Psoas muscle (tissue), 8 donors: ENCODE results near the gene PHF12. TPM values are rescaled to one million over a fixed set of nuclear protein-coding genes. Genes with fewer than 3 reads are reported as not detected.

Source experiments
- ATAC-seq, 4 donors: fragments of 200-7000 bp; cut with Tn5 transposase; one replicate each; pipeline ENCODE4 v1.9.1; 2020; ENCODE audit warnings: moderate library complexity in 3 of 4, mild to moderate bottlenecking in 2 of 4
- DNase-seq, 2 donors: peaks; one replicate each; pipeline ENCODE4 v3.0.0-alpha.2; 2020
- H3K27ac ChIP-seq: fragments of 200-600 bp; one replicate; pipeline ENCODE4 v1.8.0; 2022
- H3K27me3 ChIP-seq, 3 donors: fragments of 200-600 bp in 1 of 3; one replicate each; pipeline versions ENCODE4 v1.6.1 to v1.8.0; 2013 to 2022; ENCODE audit warnings: low read length in 2 of 3, mild to moderate bottlenecking in 2 of 3, moderate library complexity in 1 of 3; ENCODE audit not compliant: insufficient read depth in 3 of 3
- H3K36me3 ChIP-seq, 2 donors: fragments of 200-600 bp in 1 of 2; one replicate each; pipeline versions ENCODE4 v1.6.1 to v1.8.0; 2013 to 2022; ENCODE audit warnings: low read depth in 1 of 2, mild to moderate bottlenecking in 1 of 2, moderate library complexity in 1 of 2; ENCODE audit not compliant: insufficient read depth in 1 of 2
- H3K4me1 ChIP-seq: fragments of 200-600 bp; one replicate; pipeline ENCODE4 v1.8.0; 2022
- H3K4me3 ChIP-seq: fragments of 200-600 bp; one replicate; pipeline ENCODE4 v1.8.0; 2022; ENCODE audit warnings: mild to moderate bottlenecking
- H3K9me3 ChIP-seq: fragments of 200-600 bp; one replicate; pipeline ENCODE4 v1.8.0; 2022
- CTCF ChIP-seq: fragments of 200-600 bp; IDR thresholded peaks from one replicate; pipeline ENCODE4 v1.8.0; 2022; ENCODE audit warnings: antibody characterized with exemption
- WGBS, 3 donors: extraction: QIAGEN DNeasy Blood & Tissue Kit; methylation state at CpG; one replicate each; pipeline versions ENCODE4 v1.1.6 to v1.1.7; 2013; 5-methylcytosine and 5-hydroxymethylcytosine counted together
- intact Hi-C, 2 donors: fragments of 100-400 bp; cut with DNase I; formaldehyde crosslinking; loops; one replicate each; pipeline versions ENCODE4 v1.11.0 to v1.14.2; 2022
- polyA plus RNA-seq, 3 donors: library from polyadenylated mRNA; stranded (reverse); fragments of 200-250 nt; gene quantifications; one replicate each; pipeline ENCODE4 v1.2.3, GENCODE V29; 2013
- total RNA-seq, 4 donors: library from RNA; stranded (reverse); fragmentation: NEBNext Ultra II Directional in 2 of 4; extraction: Animal tissue kit (Norgen Biotek cat#: 25700) in 2 of 4; gene quantifications; one replicate each; pipeline versions ENCODE4 v1.2.1 to v1.2.4, GENCODE V29; 2021 to 2023
- donor health status: healthy with polysubstance abuse.
- donor health status: DM: no; HTN: no; CAD: no; lungs with moderate emphysema.
- donor health status: Bipolar disorder and iron deficiency.
- donor health status: healthy.
- donor health status: DM: yes; HTN: yes; CAD: no.
- donor health status: DM: no; HTN: no; CAD: no.
- donor health status: DM: no; HTN: no; CAD: no.
- donor health status: DM: yes; HTN: yes; CAD: no.

The PHF12 gene
- total and polyA plus RNA-seq, 7 donors: 7.3 to 28.6 (median 22.3) TPM

GRCh38 chr17:28996554-28997096 lies 45.3 kb upstream of the PHF12 start:
- WGBS, 3 donors: 48 to 57% (median 53%) methylated on average over 5 of the region's 5 CpGs
- intact Hi-C loops: no loop called here

GRCh38 chr17:28993645-28994426 lies 42.5 kb upstream of the PHF12 start:
- Histone ChIP-seq H3K36me3 (no peaks in the 10 kb centered on the region), H3K27ac (no peak overlapping the region), H3K4me3 (no peak overlapping the region), H3K4me1 (no peaks in the 10 kb centered on the region), H3K9me3 (no peaks in the 10 kb centered on the region), H3K27me3 (peaks cover 0 to 4% (median 0%) of the 10 kb centered on the region in 3 donors)
- WGBS, 3 donors: 59 to 77% (median 61%) methylated on average over 13 of the region's 13 CpGs
- intact Hi-C loops: no loop called here
- no peak for DNase-seq
- peak in 3 of 4 donors; percentile 26 to 54 (median 36) for ATAC-seq
- no peak for TF ChIP-seq CTCF

More at GRCh38 chr17:28996554-28997096, 45.3 kb upstream of the PHF12 start:
- no peaks in the 10 kb centered on the region for H3K4me1 ChIP-seq
- H3K27me3 ChIP-seq: peaks cover 0 to 4% (median 0%) of the 10 kb centered on the region in 3 donors
- H3K9me3 ChIP-seq: no peaks in the 10 kb centered on the region
- TF ChIP-seq CTCF: no peak
- H3K27ac ChIP-seq: no peak overlapping the region
- H3K36me3 ChIP-seq: no peaks in the 10 kb centered on the region
- ATAC-seq: no peak
- no peak overlapping the region for H3K4me3 ChIP-seq
- DNase-seq: no peak

- intact Hi-C loops: no loop called here
- Histone ChIP-seq H3K27ac (no peak overlapping the region), H3K9me3 (no peaks in the 10 kb centered on the region), H3K27me3 (peaks cover 0 to under 1% (median 0%) of the 10 kb centered on the region in 3 donors), H3K36me3 (no peaks in the 10 kb centered on the region), H3K4me3 (no peak overlapping the region), H3K4me1 (no peaks in the 10 kb centered on the region)
- ATAC-seq: peak in 1 of 4 donors; percentile 33
- 60 to 87% (median 82%) methylated on average over 10 to 11 of the region's 11 CpGs for WGBS, 3 donors
- TF ChIP-seq CTCF: no peak
- DNase-seq: no peak
Measured at GRCh38 chr17:28992625-28993600, 41.6 kb upstream of the PHF12 start.

GRCh38 chr17:28992185-28992584 lies 40.9 kb upstream of the PHF12 start:
- DNase-seq: no peak

More at GRCh38 chr17:28992185-28992584, 40.9 kb upstream of the PHF12 start:
- Histone ChIP-seq H3K9me3 (no peaks in the 10 kb centered on the region), H3K36me3 (no peaks in the 10 kb centered on the region), H3K27me3 (no peaks in the 10 kb centered on the region), H3K27ac (no peak overlapping the region), H3K4me1 (no peaks in the 10 kb centered on the region), H3K4me3 (no peak overlapping the region)
- WGBS, 3 donors: 71 to 82% (median 75%) methylated on average over 7 of the region's 7 CpGs
- no peak for ATAC-seq
- no peak for TF ChIP-seq CTCF
- intact Hi-C loops: no loop called here
